H1 (cell line): Measurements from ENCODE around the gene GOLGA3. TPM values are rescaled to one million over a fixed set of nuclear protein-coding genes. Genes with fewer than 3 reads are reported as not detected.

Source experiments
- BACH1 ChIP-seq: IDR thresholded peaks from 2 replicates; pipeline ENCODE4 v1.6.1; 2012; ENCODE audit warnings: low read length, improper control_type of control experiment
- JUND ChIP-seq: IDR thresholded peaks from 2 replicates; pipeline ENCODE4 v1.6.1; 2011; ENCODE audit warnings: mild to moderate bottlenecking, improper control_type of control experiment, low read length
- SP1 ChIP-seq: IDR thresholded peaks from 2 replicates; pipeline ENCODE4 v1.6.1; 2011; ENCODE audit warnings: low read depth, low read length
- SUZ12 ChIP-seq: fragments of 200-600 bp; sonication (generic); IDR thresholded peaks from 2 replicates; pipeline ENCODE4 v1.6.1; 2012; ENCODE audit warnings: mild to moderate bottlenecking, inconsistent platforms, low read length, moderate library complexity, mixed read lengths
- polyA plus RNA-seq, 7 experiments: library from polyadenylated mRNA; depleted of rRNA in 3 of 7; stranded (reverse) in 5 of 7; unstranded in 2 of 7; fragments of >200 nt in 5 of 7; fragments of 200-250 nt in 2 of 7; gene quantifications; 1 replicate in 5 of 7; 2 replicates in 1 of 7; 4 replicates in 1 of 7; pipeline versions ENCODE4 v1.2.1 to v1.2.3, GENCODE V29; 2011 to 2013; ENCODE audit warnings: missing spikeins in 2 of 7, mixed read lengths in 2 of 7
- total RNA-seq: library from RNA; stranded (reverse); fragmentation: NEBNext Ultra II Directional; extraction: Animal tissue kit (Norgen Biotek cat#: 25700); gene quantifications from 2 replicates; pipeline ENCODE4 v1.2.1, GENCODE V29; 2021

The GOLGA3 gene
- total and polyA plus RNA-seq, 2 of the 8 experiments (the other 6 are each of a cell fraction or from before 2014, with no cell fraction given) = 6.4 to 33.1 TPM

DNA sequence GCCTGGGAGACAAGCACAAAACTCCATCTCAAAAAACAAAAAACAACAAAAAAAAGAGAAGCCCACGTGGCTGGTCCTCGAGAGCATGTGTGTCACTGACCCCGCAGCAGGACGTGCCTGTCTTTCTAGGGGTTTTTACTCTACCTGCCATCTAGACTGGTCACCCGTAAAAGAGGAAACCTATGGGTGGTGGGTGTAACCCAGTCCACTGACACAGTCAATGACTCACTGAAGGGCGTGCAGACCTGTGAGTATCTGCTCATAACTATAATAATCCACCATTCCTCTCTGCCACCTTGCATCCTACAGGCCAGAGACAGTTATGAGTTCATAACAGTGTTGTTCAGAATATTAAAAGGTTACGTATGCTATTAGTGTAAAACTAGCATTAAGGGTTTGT, 4.6 kb downstream of the GOLGA3 start (continued):
- TF ChIP-seq JUND (no peak), BACH1 (no peak), SUZ12 (no peak), SP1 (no peak)
